K562 (cell line): Measurements from ENCODE around the gene ESAM. TPM values are rescaled to one million over a fixed set of nuclear protein-coding genes. Genes with fewer than 3 reads are reported as not detected.
A peak's percentile ranks its signal among the peaks of the same experiment; 100 is the strongest.

Experiments used
- ARID2 ChIP-seq: fragments of 450-650 bp; IDR thresholded peaks from 2 replicates; pipeline ENCODE4 v1.6.1; 2017; ENCODE audit warnings: antibody characterized with exemption, mild to moderate bottlenecking
- ARNT ChIP-seq, 2 experiments: fragments of 450-650 bp; IDR thresholded peaks; 2 replicates each; pipeline ENCODE4 v1.6.1; 2016; ENCODE audit warnings: mild to moderate bottlenecking in 1 of 2
- E2F4 ChIP-seq: sonication (generic); formaldehyde crosslinking; IDR thresholded peaks from 2 replicates; pipeline ENCODE4 v1.8.0; 2022; ENCODE audit warnings: mild to moderate bottlenecking, low read depth, missing genetic modification reagents
- FOXJ2 ChIP-seq: fragments of 200-800 bp; sonication (Bioruptor generic); IDR thresholded peaks from 2 replicates; pipeline ENCODE4 v1.6.1; 2016; ENCODE audit warnings: missing genetic modification characterization, missing compliant biosample characterization
- HMGN3 ChIP-seq: IDR thresholded peaks from 2 replicates; pipeline ENCODE4 v1.6.1; 2011; ENCODE audit warnings: borderline replicate concordance, low read depth, mild to moderate bottlenecking, mixed read lengths, low read length; ENCODE audit not compliant: insufficient read length; ENCODE audit errors: extremely low read depth
- MEIS2 ChIP-seq: fragments of 450-650 bp; IDR thresholded peaks from 2 replicates; pipeline ENCODE4 v1.6.1; 2014; ENCODE audit warnings: mild to moderate bottlenecking; ENCODE audit not compliant: partially characterized antibody
- POLR2AphosphoS2 ChIP-seq: IDR thresholded peaks from 2 replicates; pipeline ENCODE4 v1.6.1; 2012; ENCODE audit warnings: low read length, improper control_type of control experiment
- POLR2B ChIP-seq: fragments of 450-650 bp; IDR thresholded peaks from 2 replicates; pipeline ENCODE4 v1.6.1; 2018; ENCODE audit warnings: low read depth; ENCODE audit not compliant: partially characterized antibody
- POU5F1 ChIP-seq: fragments of 150-350 bp; IDR thresholded peaks from 2 replicates; pipeline ENCODE4 v1.6.1; 2014; ENCODE audit warnings: borderline replicate concordance, low read length, low read depth, mild to moderate bottlenecking; ENCODE audit not compliant: partially characterized antibody
- RCOR1 ChIP-seq, 2 experiments: IDR thresholded peaks; 2 replicates each; pipeline ENCODE4 v1.6.1; 2012; ENCODE audit warnings: low read depth in 2 of 2, low read length in 2 of 2, borderline replicate concordance in 1 of 2, improper control_type of control experiment in 1 of 2
- SMAD4 ChIP-seq: fragments of 250-450 bp; sonication (Bioruptor Pico); conservative IDR thresholded peaks from 2 replicates; pipeline ENCODE4 v1.8.0; 2021; ENCODE audit warnings: inconsistent platforms, mild to moderate bottlenecking, moderate library complexity
- SUPT5H ChIP-seq: fragments of 450-650 bp; IDR thresholded peaks from 2 replicates; pipeline ENCODE4 v1.6.1; 2016
- TCF3 ChIP-seq: sonication (generic); formaldehyde crosslinking; IDR thresholded peaks from 2 replicates; pipeline ENCODE4 v1.4.0; 2020; ENCODE audit warnings: mild to moderate bottlenecking, missing genetic modification reagents
- TSC22D4 ChIP-seq: fragments of 450-650 bp; IDR thresholded peaks from 2 replicates; pipeline ENCODE4 v1.6.1; 2016; ENCODE audit warnings: missing genetic modification characterization, missing biosample characterization, control low read depth
- ZBTB9 ChIP-seq: fragments of 450-650 bp; formaldehyde crosslinking; IDR thresholded peaks from 2 replicates; pipeline ENCODE4 v1.4.0; 2020; ENCODE audit warnings: mild to moderate bottlenecking, moderate library complexity
- ZNF644 ChIP-seq: fragments of 200-800 bp; sonication (Bioruptor generic); IDR thresholded peaks from 2 replicates; pipeline ENCODE4 v1.6.1; 2016; ENCODE audit warnings: low read depth, missing genetic modification characterization, missing compliant biosample characterization
- polyA plus RNA-seq, 8 experiments: library from polyadenylated mRNA; depleted of rRNA in 4 of 8; stranded (reverse) in 5 of 8; unstranded in 3 of 8; fragments of >200 nt; fragmentation: Nextera tagmentation in 2 of 8; fragmentation: Illumina TruSeq in 1 of 8; extraction: Ambion mirVana in 2 of 8; extraction: Trizol in 1 of 8; gene quantifications; 2 replicates each; pipeline versions ENCODE4 v1.2.1 to v1.2.3, GENCODE V29; 2011 to 2014; ENCODE audit warnings: inconsistent platforms in 1 of 8, missing spikeins in 1 of 8
- total RNA-seq, 7 experiments: library from RNA; depleted of rRNA in 6 of 7; stranded (reverse); fragments of >200 nt in 6 of 7; fragmentation: Illumina TruSeq in 2 of 7; extraction: Trizol in 2 of 7; gene quantifications; 2 replicates each; pipeline versions ENCODE4 v1.2.1 to v1.2.3, GENCODE V29; 2011 to 2021; ENCODE audit warnings: low replicate concordance in 1 of 7
- TF ChIP-seq, protein P1 (sequence below), 2 experiments: fragments of 450-650 bp in 1 of 2; IDR thresholded peaks; 2 replicates each; pipeline ENCODE4 v1.6.1; 2011 to 2017; ENCODE audit warnings: low read depth in 2 of 2, antibody characterized with exemption in 1 of 2, borderline replicate concordance in 1 of 2, low read length in 1 of 2, mild to moderate bottlenecking in 1 of 2, mixed read lengths in 1 of 2; ENCODE audit not compliant: control insufficient read depth in 1 of 2
- TF ChIP-seq, protein P2 (sequence below): fragments of 450-650 bp; IDR thresholded peaks from 2 replicates; pipeline ENCODE4 v1.6.1; 2017; ENCODE audit warnings: antibody characterized with exemption, mild to moderate bottlenecking

The ESAM gene
- total and polyA plus RNA-seq, 9 of the 15 experiments (the other 6 are each of a cell fraction or from before 2014, with no cell fraction given), result 0.06 to 1.5 (median 0.22) TPM

- TF ChIP-seq, protein P1, sequence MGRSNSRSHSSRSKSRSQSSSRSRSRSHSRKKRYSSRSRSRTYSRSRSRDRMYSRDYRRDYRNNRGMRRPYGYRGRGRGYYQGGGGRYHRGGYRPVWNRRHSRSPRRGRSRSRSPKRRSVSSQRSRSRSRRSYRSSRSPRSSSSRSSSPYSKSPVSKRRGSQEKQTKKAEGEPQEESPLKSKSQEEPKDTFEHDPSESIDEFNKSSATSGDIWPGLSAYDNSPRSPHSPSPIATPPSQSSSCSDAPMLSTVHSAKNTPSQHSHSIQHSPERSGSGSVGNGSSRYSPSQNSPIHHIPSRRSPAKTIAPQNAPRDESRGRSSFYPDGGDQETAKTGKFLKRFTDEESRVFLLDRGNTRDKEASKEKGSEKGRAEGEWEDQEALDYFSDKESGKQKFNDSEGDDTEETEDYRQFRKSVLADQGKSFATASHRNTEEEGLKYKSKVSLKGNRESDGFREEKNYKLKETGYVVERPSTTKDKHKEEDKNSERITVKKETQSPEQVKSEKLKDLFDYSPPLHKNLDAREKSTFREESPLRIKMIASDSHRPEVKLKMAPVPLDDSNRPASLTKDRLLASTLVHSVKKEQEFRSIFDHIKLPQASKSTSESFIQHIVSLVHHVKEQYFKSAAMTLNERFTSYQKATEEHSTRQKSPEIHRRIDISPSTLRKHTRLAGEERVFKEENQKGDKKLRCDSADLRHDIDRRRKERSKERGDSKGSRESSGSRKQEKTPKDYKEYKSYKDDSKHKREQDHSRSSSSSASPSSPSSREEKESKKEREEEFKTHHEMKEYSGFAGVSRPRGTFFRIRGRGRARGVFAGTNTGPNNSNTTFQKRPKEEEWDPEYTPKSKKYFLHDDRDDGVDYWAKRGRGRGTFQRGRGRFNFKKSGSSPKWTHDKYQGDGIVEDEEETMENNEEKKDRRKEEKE (IDR thresholded peaks at IDR 0.05; ENCODE audit: borderline replicate concordance in 1 of 2, control insufficient read depth in 1 of 2, low read depth in 2 of 2, low read length in 1 of 2), result no peak
- TF ChIP-seq MEIS2, result no peak
- peak; percentile 80 for TF ChIP-seq SUPT5H
- TF ChIP-seq, protein P2, sequence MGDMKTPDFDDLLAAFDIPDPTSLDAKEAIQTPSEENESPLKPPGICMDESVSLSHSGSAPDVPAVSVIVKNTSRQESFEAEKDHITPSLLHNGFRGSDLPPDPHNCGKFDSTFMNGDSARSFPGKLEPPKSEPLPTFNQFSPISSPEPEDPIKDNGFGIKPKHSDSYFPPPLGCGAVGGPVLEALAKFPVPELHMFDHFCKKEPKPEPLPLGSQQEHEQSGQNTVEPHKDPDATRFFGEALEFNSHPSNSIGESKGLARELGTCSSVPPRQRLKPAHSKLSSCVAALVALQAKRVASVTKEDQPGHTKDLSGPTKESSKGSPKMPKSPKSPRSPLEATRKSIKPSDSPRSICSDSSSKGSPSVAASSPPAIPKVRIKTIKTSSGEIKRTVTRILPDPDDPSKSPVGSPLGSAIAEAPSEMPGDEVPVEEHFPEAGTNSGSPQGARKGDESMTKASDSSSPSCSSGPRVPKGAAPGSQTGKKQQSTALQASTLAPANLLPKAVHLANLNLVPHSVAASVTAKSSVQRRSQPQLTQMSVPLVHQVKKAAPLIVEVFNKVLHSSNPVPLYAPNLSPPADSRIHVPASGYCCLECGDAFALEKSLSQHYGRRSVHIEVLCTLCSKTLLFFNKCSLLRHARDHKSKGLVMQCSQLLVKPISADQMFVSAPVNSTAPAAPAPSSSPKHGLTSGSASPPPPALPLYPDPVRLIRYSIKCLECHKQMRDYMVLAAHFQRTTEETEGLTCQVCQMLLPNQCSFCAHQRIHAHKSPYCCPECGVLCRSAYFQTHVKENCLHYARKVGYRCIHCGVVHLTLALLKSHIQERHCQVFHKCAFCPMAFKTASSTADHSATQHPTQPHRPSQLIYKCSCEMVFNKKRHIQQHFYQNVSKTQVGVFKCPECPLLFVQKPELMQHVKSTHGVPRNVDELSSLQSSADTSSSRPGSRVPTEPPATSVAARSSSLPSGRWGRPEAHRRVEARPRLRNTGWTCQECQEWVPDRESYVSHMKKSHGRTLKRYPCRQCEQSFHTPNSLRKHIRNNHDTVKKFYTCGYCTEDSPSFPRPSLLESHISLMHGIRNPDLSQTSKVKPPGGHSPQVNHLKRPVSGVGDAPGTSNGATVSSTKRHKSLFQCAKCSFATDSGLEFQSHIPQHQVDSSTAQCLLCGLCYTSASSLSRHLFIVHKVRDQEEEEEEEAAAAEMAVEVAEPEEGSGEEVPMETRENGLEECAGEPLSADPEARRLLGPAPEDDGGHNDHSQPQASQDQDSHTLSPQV, result no peak
- no peak for TF ChIP-seq ZNF644 (tag)
- no peak for TF ChIP-seq E2F4 (CRISPR knock-in tag)
- no peak for TF ChIP-seq ARNT (IDR thresholded peaks at IDR 0.05)
- TF ChIP-seq POU5F1, result no peak
- peak; percentile 67 for TF ChIP-seq POLR2B
- TF ChIP-seq TSC22D4 (tag), result no peak
- TF ChIP-seq HMGN3, result peak; percentile 25
- TF ChIP-seq RCOR1 (IDR thresholded peaks at IDR 0.05; ENCODE audit: borderline replicate concordance in 1 of 2, low read depth in 2 of 2, low read length in 2 of 2), result peak; percentile 56 to 98; a peak in 3 of 4 replicates
- TF ChIP-seq ZBTB9 (CRISPR knock-in tag), result no peak
- peak; percentile 28; the same call in 1 of the 2 replicates for TF ChIP-seq TCF3 (CRISPR knock-in tag)
- no peak for TF ChIP-seq ARID2
- no peak for TF ChIP-seq FOXJ2 (tag)
- no peak for TF ChIP-seq POLR2AphosphoS2
- 0 out of 2 replicates have a peak, but pooled peaks have one; percentile 31 for TF ChIP-seq SMAD4 (CRISPR knock-in tag)
These were observed 38.3 kb upstream of the ESAM start, which contains the start of gene MSANTD2 (continued) for GRCh38 chr11:124800226-124800929.
